ENCODE results near the gene BABAM2. TPM values are rescaled to one million over a fixed set of nuclear protein-coding genes. Genes with fewer than 3 reads are reported as not detected.

The BABAM2 gene
- total RNA-seq, 1 experiment from 2014 or later, result 27.1 TPM

DNA sequence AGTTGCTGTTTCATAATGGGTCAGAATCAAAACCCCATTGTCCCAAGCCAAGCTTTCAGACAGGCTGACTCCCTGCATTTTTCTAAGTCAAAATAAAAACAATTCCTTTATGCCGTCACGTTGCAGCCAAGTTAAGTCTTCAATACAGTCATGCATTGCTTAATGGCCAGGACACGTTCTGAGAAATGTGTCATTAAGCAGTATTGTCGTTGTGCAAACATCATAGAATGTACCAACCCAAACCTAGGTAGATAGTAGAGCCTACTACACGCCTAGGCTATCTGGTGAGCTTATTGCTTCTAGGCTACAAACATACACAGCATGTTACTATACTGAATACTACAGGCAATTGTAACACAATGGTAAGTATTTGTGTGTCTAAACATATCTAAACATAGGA, 341.8 kb downstream of the BABAM2 start:
- no peak overlapping the region for H3K23ac ChIP-seq (ENCODE audit: insufficient read length, low read depth, low read length)
- no peak overlapping the region for H3K14ac ChIP-seq (ENCODE audit: insufficient read depth, low read length)
- no peaks in the 10 kb centered on the region for H4K20me1 ChIP-seq (ENCODE audit: control insufficient read depth, insufficient read depth, insufficient read length)
- H3K27me3 ChIP-seq (ENCODE audit: insufficient read depth, low read length), result no peaks in the 10 kb centered on the region
- H3K4me1 ChIP-seq (ENCODE audit: insufficient read depth, low read length), result no peaks in the 10 kb centered on the region
- H3K23me2 ChIP-seq (ENCODE audit: insufficient read length, low read depth, low read length, poor library complexity, severe bottlenecking), result no peaks in the 10 kb centered on the region
- H3K36me3 Mint-ChIP-seq (ENCODE audit: insufficient read depth in 1 of 3, low read depth in 3 of 3), result no peaks in the 10 kb centered on the region
- no peak overlapping the region for H2BK20ac ChIP-seq (ENCODE audit: low read depth, low read length, poor library complexity, severe bottlenecking)
- H2BK5ac ChIP-seq (ENCODE audit: insufficient read length, low read length), result no peak overlapping the region
- no peak overlapping the region for H3K56ac ChIP-seq (ENCODE audit: insufficient read length, low read depth, low read length)
- TF ChIP-seq, protein P1, sequence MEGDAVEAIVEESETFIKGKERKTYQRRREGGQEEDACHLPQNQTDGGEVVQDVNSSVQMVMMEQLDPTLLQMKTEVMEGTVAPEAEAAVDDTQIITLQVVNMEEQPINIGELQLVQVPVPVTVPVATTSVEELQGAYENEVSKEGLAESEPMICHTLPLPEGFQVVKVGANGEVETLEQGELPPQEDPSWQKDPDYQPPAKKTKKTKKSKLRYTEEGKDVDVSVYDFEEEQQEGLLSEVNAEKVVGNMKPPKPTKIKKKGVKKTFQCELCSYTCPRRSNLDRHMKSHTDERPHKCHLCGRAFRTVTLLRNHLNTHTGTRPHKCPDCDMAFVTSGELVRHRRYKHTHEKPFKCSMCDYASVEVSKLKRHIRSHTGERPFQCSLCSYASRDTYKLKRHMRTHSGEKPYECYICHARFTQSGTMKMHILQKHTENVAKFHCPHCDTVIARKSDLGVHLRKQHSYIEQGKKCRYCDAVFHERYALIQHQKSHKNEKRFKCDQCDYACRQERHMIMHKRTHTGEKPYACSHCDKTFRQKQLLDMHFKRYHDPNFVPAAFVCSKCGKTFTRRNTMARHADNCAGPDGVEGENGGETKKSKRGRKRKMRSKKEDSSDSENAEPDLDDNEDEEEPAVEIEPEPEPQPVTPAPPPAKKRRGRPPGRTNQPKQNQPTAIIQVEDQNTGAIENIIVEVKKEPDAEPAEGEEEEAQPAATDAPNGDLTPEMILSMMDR (conservative IDR thresholded peaks at IDR 0.05), result no peak
- WGBS (ENCODE audit: extremely low coverage, insufficient read length, low lambda C conversion rate), result no CpG with 5 or more reads among the region's 5 CpGs
- H3K4me1 Mint-ChIP-seq, result peaks cover 7 to 10% of the 10 kb centered on the region in 2 experiments
- H4K91ac ChIP-seq (ENCODE audit: insufficient read length, low read depth, low read length), result no peak overlapping the region
- no peak overlapping the region for H2BK120ac ChIP-seq (ENCODE audit: low read depth, low read length, poor library complexity, severe bottlenecking)
- DNase-seq, result no peak
- no peak overlapping the region for H3K27ac ChIP-seq (ENCODE audit: insufficient read length, low read depth, low read length)
- no peaks in the 10 kb centered on the region for H3K9me3 Mint-ChIP-seq
- H3K79me2 ChIP-seq (ENCODE audit: insufficient read depth, low read length), result no peaks in the 10 kb centered on the region
- no peak overlapping the region for H2BK15ac ChIP-seq (ENCODE audit: low read depth, low read length)
- no peak overlapping the region for H3K27ac Mint-ChIP-seq
- H4K5ac ChIP-seq (ENCODE audit: insufficient read length, low read depth, low read length), result no peak overlapping the region
- no peak overlapping the region for H3T11ph ChIP-seq (ENCODE audit: low read length)
- H3K79me1 ChIP-seq (ENCODE audit: insufficient read depth, low read depth, low read length, poor library complexity, severe bottlenecking), result no peaks in the 10 kb centered on the region
- H3K27me3 Mint-ChIP-seq (ENCODE audit: low read depth), result no peaks in the 10 kb centered on the region; the same call in 1 of the 2 replicates
- H3K4me3 Mint-ChIP-seq, result no peak overlapping the region
- H3K4ac ChIP-seq (ENCODE audit: low read depth, low read length), result no peak overlapping the region
- H3K4me2 ChIP-seq (ENCODE audit: insufficient read depth, insufficient read length, low read length), result no peak overlapping the region
- no peaks in the 10 kb centered on the region for H3K9me3 ChIP-seq (ENCODE audit: control insufficient read depth, low read depth, low read length)
- H3K18ac ChIP-seq (ENCODE audit: insufficient read length, low read depth, low read length), result no peak overlapping the region
- H3K9ac ChIP-seq (ENCODE audit: extremely low read depth, insufficient read length, low read length), result no peak overlapping the region
- no peak overlapping the region for H4K8ac ChIP-seq (replicated peaks; ENCODE audit: insufficient read length, low read depth, low read length)
- no peak overlapping the region for H2AFZ ChIP-seq (ENCODE audit: low read length)
- no peak overlapping the region for H2AK5ac ChIP-seq (ENCODE audit: insufficient read length, low read length)
- H2BK12ac ChIP-seq (ENCODE audit: insufficient read length, low read depth, low read length), result no peak overlapping the region

Measured in H9 (cell line).